ENCODE data around the gene WFDC6. TPM values are rescaled to one million over a fixed set of nuclear protein-coding genes. Genes with fewer than 3 reads are reported as not detected.
A peak's percentile ranks its signal among the peaks of the same experiment; 100 is the strongest.

The WFDC6 gene
- total RNA-seq, 4 donors from 2014 or later: not detected

- Histone ChIP-seq H3K4me3 (no peak within 1 kb of the TSS), H3K4me1 (no peaks in the 10 kb centered on the region), H3K27ac (no peak within 1 kb of the TSS), H3K27me3 (no peaks in the 10 kb centered on the region), H3K9me3 (no peaks in the 10 kb centered on the region), H3K36me3 (no peaks in the 10 kb centered on the region)
- TF ChIP-seq CTCF (IDR thresholded peaks at IDR 0.05): no peak
- no peak for DNase-seq
Observed at GRCh38 chr20:45515147-45515913, 24.0 kb downstream of the WFDC6 start, which contains the start of gene SPINT3. TSS of gene SPINT3 (minus strand) at chr20:45515622. CDS start at chr20:45515608, 14 bp downstream.

- Histone ChIP-seq H3K36me3 (no peaks in the 10 kb centered on the region), H3K27ac (no peak overlapping the region), H3K9me3 (no peaks in the 10 kb centered on the region), H3K4me3 (no peak overlapping the region), H3K4me1 (peaks cover 0 to 4% (median 0%) of the 10 kb centered on the region in 4 donors), H3K27me3 (no peaks in the 10 kb centered on the region)
- TF ChIP-seq POLR2A (IDR thresholded peaks at IDR 0.05) (no peak), CTCF (IDR thresholded peaks at IDR 0.05) (no peak)
- no peak for DNase-seq
Observed at GRCh38 chr20:45510242-45510862, 28.9 kb downstream of the WFDC6 start.

DNA sequence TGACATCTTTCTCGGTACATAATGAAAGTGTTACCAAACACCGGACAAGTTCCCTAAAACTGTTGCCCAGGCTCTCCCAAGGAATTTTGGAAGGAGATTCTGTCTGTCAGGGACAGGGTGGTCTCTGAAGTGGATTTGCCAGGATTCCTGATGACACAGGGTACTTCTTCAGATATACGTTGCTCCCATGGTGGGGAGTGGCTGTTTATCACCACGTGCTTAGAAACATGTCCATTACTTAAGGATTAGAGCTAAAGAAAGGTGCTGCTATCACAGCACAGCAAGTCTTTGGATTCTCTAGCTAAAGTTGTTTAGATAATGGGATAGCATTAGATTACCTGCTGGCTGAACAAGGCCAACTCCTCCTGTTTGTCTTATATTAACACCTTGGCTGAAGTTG, 30.2 kb downstream of the WFDC6 start:
- no peak overlapping the region for H3K4me3 ChIP-seq
- no peak for TF ChIP-seq CTCF (IDR thresholded peaks at IDR 0.05)
- TF ChIP-seq POLR2A (IDR thresholded peaks at IDR 0.05): no peak
- H3K27ac ChIP-seq: no peak overlapping the region
- H3K9me3 ChIP-seq: no peaks in the 10 kb centered on the region
- DNase-seq: no peak
- no peaks in the 10 kb centered on the region for H3K36me3 ChIP-seq
- H3K4me1 ChIP-seq: peaks cover 0 to 4% (median 0%) of the 10 kb centered on the region in 4 donors
- no peaks in the 10 kb centered on the region for H3K27me3 ChIP-seq

DNA sequence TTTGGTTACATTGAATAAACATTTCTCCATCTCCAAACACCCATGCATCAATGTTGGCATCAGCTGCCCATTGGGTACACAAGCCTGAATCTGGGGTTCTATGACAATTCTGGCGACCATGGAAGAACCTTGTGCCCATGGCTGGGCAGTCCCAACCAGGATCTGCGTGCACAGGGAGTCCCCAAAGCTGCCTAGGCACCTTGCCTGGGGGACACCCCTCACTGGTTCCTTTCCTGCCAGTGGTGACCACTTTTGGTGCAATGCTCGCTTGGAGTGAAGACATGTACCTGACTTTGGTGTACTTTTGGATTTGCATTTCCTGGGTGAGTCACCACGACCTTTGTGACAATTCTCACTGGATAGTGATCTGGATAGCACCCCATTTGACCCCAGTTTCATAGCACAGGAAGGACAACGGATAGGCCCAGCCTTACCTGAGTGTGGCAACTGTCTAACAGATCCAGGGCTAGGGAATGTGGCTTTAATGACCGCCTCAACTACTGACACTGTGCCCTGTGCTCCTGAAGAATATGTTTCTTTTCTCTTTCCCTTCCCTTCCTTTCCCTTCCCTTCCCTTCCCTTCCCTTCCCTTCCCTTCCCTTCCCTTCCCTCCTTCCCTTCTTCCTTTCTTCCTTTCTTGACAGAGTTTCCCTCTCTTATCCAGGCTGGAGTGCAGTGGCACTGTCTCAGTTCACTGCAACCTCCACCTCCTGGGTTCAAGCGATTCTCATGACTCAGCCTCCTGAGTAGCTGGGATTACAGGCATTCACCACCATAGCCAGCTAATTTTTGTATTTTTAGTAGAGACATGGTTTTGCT, 31.0 kb downstream of the WFDC6 start:
- peak in 1 of 3 donors; percentile 75 for DNase-seq
- Histone ChIP-seq H3K27ac (peak overlapping the region in 1 of 4 donors; percentile 43), H3K36me3 (no peaks in the 10 kb centered on the region), H3K4me3 (no peak overlapping the region), H3K4me1 (peaks cover 0 to 4% (median 0%) of the 10 kb centered on the region in 4 donors), H3K9me3 (no peaks in the 10 kb centered on the region), H3K27me3 (no peaks in the 10 kb centered on the region)
- TF ChIP-seq POLR2A (IDR thresholded peaks at IDR 0.05) (no peak), CTCF (IDR thresholded peaks at IDR 0.05) (no peak)

GRCh38 chr20:45507011-45507820, 32.1 kb downstream of the WFDC6 start:
- Histone ChIP-seq H3K27me3 (no peaks in the 10 kb centered on the region), H3K9me3 (no peaks in the 10 kb centered on the region), H3K4me1 (peaks cover 0 to 4% (median 0%) of the 10 kb centered on the region in 4 donors), H3K27ac (no peak overlapping the region), H3K36me3 (no peaks in the 10 kb centered on the region), H3K4me3 (no peak overlapping the region)
- DNase-seq: no peak
- TF ChIP-seq CTCF (IDR thresholded peaks at IDR 0.05) (no peak), POLR2A (IDR thresholded peaks at IDR 0.05) (no peak)
